NCI-H82 treated with DMSO at 0.1 percent for 48 hours (cell line): ENCODE results near the gene GAB2.
"Not testable (repeated sequence)": the region's sequence is repeated elsewhere in the genome, so short reads cannot be mapped to it uniquely, and the experiment has no call there.

Experiments used
- DNase-seq: peaks from one replicate; lab custom pipeline; 2025; ENCODE audit not compliant: unreplicated experiment; lab: John Stamatoyannopoulos, UW

GAB2 gene

DNA sequence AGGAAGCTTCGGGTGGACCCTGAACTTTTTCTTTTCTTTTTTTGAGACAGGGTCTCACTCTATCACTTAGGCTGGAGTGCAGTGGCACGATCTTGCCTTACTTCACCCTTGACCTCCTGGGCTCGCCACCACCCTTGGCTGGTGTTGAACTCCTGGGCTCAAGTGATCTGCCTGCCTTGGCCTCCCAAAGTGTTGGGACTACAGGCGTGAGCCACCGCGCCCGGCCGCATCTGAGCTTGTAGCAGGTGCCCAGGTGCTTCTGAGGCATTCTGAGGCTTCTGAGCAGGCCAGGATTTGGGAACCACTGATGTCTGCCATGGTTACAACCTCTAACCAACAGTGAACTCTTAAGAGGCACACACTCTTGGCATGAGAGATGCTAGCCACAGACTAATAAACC is 223.8 kb downstream of the GAB2 start:
- DNase-seq = no peak

DNA sequence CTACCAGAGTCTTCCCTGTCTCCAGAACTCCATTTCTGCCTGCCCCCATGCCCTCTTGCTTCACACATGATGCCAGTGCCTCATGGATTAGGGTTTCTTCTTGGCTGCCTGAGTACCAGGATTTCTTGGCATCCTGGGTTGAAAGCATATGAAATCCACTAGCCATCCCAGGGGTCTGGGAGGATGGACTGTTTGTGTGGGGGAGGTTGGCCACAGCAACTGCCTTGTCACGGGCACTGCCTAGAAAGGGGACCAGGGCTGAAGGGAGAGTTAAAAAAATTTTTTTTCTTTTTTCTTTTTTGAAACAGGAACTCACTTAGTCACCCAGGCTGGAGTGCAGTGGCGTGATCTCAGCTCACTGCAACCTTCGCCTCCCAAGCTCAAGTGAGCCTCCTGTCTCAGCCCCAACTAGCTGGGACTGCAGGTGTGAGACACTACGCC is 224.7 kb downstream of the GAB2 start:
- no peak for DNase-seq

GRCh38 chr11:78192223-78192719 is 225.3 kb downstream of the GAB2 start:
- no peak for DNase-seq

DNA sequence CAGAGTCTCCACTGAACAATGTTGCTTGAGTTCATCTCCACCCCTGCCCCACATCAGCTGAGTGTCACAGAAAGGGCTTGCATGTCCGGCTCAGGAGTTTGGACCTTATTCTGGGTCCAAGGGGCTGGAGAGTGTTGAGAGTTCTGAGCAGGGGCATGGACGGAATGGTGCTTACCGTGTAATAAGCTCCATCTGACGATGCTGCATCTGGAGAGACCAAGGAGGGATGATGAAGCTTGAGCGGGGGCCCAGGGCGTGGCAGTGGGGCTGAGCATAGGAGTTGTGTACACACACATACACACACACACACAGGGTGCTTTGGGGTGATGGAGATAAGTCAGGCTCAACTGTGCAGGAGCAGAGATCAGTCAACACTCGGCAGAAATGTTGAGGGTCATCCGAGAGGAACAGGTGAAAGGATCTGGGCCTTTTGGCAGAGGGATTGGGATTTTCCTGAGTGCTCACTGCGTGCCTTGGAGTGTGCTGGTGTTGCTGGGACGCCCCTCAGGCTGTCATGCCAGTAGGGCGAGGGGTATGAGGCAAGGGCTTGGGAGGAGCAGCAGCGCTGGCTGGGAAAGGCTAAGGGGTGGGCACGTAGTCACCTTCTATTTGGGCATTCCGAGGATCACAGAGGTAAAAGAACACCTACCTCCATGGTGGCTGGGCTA is 226.6 kb downstream of the GAB2 start:
- no peak for DNase-seq

- no peak for DNase-seq
Measured at GRCh38 chr11:78190374-78190773, 227.2 kb downstream of the GAB2 start.

- DNase-seq = no peak
Measured at GRCh38 chr11:78189851-78190250, 227.8 kb downstream of the GAB2 start.

GRCh38 chr11:78189174-78189724 is 228.4 kb downstream of the GAB2 start:
- no peak for DNase-seq

GRCh38 chr11:78188286-78189173 is 229.1 kb downstream of the GAB2 start, which contains the start of the genes KCTD21 and USP35:
TSS of gene KCTD21 (minus strand) at chr11:78188626. CDS start at chr11:78174554, 14,072 bp downstream.
TSS of gene USP35 (plus strand) at chr11:78188919. CDS start at chr11:78196246, 7,327 bp downstream.
- peak; percentile 86 for DNase-seq

- no peak for DNase-seq
Measured at GRCh38 chr11:78187366-78188285, 230.0 kb downstream of the GAB2 start.

GRCh38 chr11:78181185-78181584 is 236.4 kb downstream of the GAB2 start:
- no peak for DNase-seq

- DNase-seq = no peak
Measured at GRCh38 chr11:78180751-78181150, 236.9 kb downstream of the GAB2 start.

DNA sequence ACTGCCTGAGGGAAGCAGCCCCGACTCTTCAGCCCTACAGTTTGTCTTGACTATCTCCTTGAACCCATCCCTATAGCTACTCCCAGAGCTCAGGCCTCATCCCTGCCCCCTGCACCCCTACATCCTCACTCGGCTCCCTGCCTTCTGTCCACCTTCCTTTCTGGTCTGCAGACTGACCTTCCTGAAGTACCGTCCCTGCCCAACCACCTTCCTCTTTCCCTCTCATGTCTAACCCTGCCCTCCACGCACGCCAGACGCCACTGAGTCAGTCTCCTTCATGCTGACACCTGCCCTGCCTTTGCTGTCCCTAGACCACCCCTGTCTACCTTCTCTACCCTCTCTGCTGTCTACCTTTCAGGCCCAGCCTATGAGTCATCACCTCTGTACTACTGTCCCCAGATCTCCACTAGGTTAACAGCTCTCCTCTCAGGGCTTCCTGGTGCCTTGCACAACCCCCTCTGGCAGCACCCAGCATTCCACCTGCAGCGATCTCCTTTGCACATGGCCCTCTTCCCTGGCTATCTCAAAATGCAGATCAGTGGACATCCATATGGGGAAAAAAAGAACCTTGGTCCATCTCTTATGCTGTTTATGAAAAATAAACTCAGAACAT is 238.1 kb downstream of the GAB2 start:
- no peak for DNase-seq

DNA sequence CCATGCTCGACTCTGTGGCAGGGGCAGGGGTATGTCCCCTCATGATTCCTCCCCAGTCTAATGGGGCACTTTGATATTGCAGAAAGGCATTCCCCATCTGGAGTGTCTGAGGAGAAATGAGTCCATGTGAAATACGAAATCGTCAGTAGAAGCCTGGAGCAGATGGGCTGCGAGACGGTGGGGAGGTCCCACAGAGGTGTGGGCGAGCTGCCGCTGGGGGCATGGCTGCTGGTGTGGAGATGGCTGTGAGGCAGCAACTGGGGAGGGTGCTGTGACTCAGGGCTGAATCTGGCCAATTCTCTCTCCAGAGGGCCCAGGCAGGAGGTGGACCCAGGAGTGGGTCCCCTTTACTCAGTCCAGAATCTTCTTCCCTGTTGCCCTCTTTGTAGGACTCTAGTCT is 240.4 kb downstream of the GAB2 start:
- no peak for DNase-seq

DNA sequence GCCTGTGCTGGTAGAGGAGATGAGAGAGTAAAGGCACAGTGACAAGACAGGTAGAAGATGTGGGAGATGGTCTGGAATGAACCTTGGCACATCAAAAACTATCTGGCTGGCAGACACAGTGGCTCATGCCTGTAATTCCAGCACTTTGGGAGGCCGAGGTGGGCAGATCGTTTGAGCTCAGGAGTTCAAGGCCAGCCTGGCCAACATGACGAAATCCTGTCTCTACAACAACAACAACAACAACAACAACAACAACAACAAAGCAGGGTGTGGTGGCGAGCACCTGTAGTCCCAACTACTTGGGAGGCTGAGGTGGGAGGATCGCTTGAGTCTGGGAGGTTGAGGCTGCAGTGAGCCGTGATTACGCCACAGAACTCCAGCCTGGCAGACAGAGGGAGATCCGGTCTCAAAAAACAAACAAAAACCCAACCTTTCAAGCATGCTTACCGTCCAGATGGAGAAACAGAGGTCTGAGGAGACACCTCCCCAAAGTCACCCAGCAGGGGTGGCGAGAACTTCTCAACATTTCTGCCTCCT is 240.9 kb downstream of the GAB2 start:
- DNase-seq = no peak

GRCh38 chr11:78175862-78176261 is 241.8 kb downstream of the GAB2 start:
- not testable (repeated sequence) for DNase-seq

GRCh38 chr11:78171951-78172350 is 245.7 kb downstream of the GAB2 start:
- DNase-seq = no peak

DNA sequence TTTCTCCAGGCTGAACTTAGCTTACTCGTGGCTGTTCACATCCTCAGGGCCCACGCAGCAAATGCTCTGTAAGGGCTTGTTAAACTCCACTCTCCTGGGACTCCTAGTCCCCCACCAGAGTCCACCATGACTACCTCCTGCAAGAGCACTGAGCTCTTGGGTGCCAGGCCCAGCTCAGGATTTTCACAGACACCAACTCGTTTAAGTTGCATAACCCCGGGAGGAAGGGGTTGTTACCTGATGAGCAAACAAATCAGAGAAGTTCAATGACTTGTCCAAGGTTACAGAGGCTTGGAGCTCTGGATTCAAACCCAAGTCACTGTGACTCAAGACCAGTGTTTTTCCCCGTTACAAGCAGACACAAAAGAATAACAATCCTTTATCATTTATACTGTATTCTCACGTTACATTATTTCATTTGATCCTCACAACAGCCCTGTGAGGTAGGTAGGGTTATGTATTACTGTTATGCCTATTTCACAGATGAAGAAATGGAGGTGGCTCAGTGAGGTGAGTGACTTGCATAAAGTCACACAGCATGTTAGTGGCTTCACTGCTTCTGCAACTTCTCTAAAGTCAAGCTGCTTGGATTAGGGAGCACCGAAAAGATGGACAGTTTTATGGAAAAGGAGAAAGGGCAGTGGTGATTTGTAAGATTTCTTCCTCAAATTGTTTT is 246.6 kb downstream of the GAB2 start:
- DNase-seq = no peak

DNA sequence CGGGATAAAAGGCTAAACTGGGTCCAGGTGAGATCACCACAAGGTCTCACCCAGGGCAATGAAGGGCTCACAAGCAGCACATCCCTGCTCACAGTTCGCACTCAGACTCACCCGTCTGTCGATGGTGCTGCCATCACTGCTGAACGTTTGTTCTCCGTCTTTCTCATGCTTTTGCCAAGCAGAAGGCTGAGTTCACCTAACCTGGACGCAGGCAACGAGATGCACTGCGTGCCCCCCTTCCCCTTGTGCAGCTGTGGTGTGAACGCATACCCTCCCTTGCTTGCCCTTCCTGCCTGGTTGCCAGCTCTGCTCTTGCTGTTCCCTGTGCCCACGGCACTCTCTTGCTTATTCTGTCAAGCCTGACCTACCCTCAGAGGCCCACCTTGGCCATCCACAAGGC is 247.2 kb downstream of the GAB2 start:
- no peak for DNase-seq
